Measurements from ENCODE around the gene SORCS2. TPM values are rescaled to one million over a fixed set of nuclear protein-coding genes. Genes with fewer than 3 reads are reported as not detected.

The SORCS2 gene
- polyA plus RNA-seq, 1 donor (not counting 4 experiments of a cell fraction or from before 2014, with no cell fraction given) = 0.09 TPM

GRCh38 chr4:7571001-7571400 is 378.7 kb downstream of the SORCS2 start:
- no peaks in the 10 kb centered on the region for H3K4me1 ChIP-seq (ENCODE audit: control insufficient read depth, extremely low read depth, insufficient read depth, low read length)
- H3K9ac ChIP-seq (ENCODE audit: control insufficient read depth, extremely low read depth, insufficient read depth, low read length) = no peak overlapping the region
- FAIRE-seq (no peak), DNase-seq (ENCODE audit: low read depth, low spot score) (no peak)
- TF ChIP-seq CTCF (optimal IDR thresholded peaks at IDR 0.05 in 1 of 3, IDR thresholded peaks at IDR 0.05 in 1 of 3, conservative IDR thresholded peaks at IDR 0.05 in 1 of 3; ENCODE audit: extremely low read depth in 1 of 3, insufficient read depth in 2 of 3, low read length in 3 of 3) (no peak), EZH2 (IDR thresholded peaks at IDR 0.05; ENCODE audit: low read length) (no peak)
- H3K27me3 ChIP-seq (ENCODE audit: control insufficient read depth, extremely low read depth, insufficient read depth, low read length) = no peaks in the 10 kb centered on the region
- peaks cover 23% of the 10 kb centered on the region for H3K9me3 ChIP-seq (ENCODE audit: control insufficient read depth, low read depth, low read length)
- no peak overlapping the region for H2AFZ ChIP-seq (ENCODE audit: control insufficient read depth, low read length)
- H3K79me2 ChIP-seq (ENCODE audit: control insufficient read depth, insufficient read depth, low read length) = no peaks in the 10 kb centered on the region
- H4K20me1 ChIP-seq (ENCODE audit: control insufficient read depth, extremely low read depth, insufficient read depth, low read length) = no peaks in the 10 kb centered on the region
- no peak overlapping the region for H3K4me3 ChIP-seq (ENCODE audit: control insufficient read depth in 2 of 3, extremely low read depth in 1 of 3, insufficient read depth in 2 of 3, low read depth in 1 of 3, low read length in 3 of 3)
- no peaks in the 10 kb centered on the region for H3K9me1 ChIP-seq (ENCODE audit: control insufficient read depth, extremely low read depth, insufficient read depth, low read length)
- dilution Hi-C loops (cut with MboI; ENCODE audit: extremely low pct_ligation_motif_present, low sequenced_read_pairs) = no loop called here
- H3K36me3 ChIP-seq (ENCODE audit: control insufficient read depth in 2 of 2, extremely low read depth in 1 of 2, insufficient read depth in 2 of 2, low read length in 2 of 2) = no peaks in the 10 kb centered on the region
- H3K4me2 ChIP-seq (ENCODE audit: control insufficient read depth, extremely low read depth, insufficient read depth, low read depth, low read length) = no peak overlapping the region
- no peak overlapping the region for H3K27ac ChIP-seq (ENCODE audit: control insufficient read depth, insufficient read depth, low read length)

GRCh38 chr4:7571701-7572100 is 379.4 kb downstream of the SORCS2 start:
- no peaks in the 10 kb centered on the region for H3K4me1 ChIP-seq (ENCODE audit: control insufficient read depth, extremely low read depth, insufficient read depth, low read length)
- no peaks in the 10 kb centered on the region for H3K27me3 ChIP-seq (ENCODE audit: control insufficient read depth, extremely low read depth, insufficient read depth, low read length)
- TF ChIP-seq EZH2 (IDR thresholded peaks at IDR 0.05; ENCODE audit: low read length) (no peak), CTCF (optimal IDR thresholded peaks at IDR 0.05 in 1 of 3, IDR thresholded peaks at IDR 0.05 in 1 of 3, conservative IDR thresholded peaks at IDR 0.05 in 1 of 3; ENCODE audit: extremely low read depth in 1 of 3, insufficient read depth in 2 of 3, low read length in 3 of 3) (no peak)
- peaks cover 27% of the 10 kb centered on the region for H3K9me3 ChIP-seq (ENCODE audit: control insufficient read depth, low read depth, low read length)
- no peaks in the 10 kb centered on the region for H3K36me3 ChIP-seq (ENCODE audit: control insufficient read depth in 2 of 2, extremely low read depth in 1 of 2, insufficient read depth in 2 of 2, low read length in 2 of 2)
- H3K79me2 ChIP-seq (ENCODE audit: control insufficient read depth, insufficient read depth, low read length) = no peaks in the 10 kb centered on the region
- no peak overlapping the region for H2AFZ ChIP-seq (ENCODE audit: control insufficient read depth, low read length)
- H3K27ac ChIP-seq (ENCODE audit: control insufficient read depth, insufficient read depth, low read length) = no peak overlapping the region
- DNase-seq (ENCODE audit: low read depth, low spot score) (no peak), FAIRE-seq (no peak)
- dilution Hi-C loops (cut with MboI; ENCODE audit: extremely low pct_ligation_motif_present, low sequenced_read_pairs) = no loop called here
- no peaks in the 10 kb centered on the region for H3K9me1 ChIP-seq (ENCODE audit: control insufficient read depth, extremely low read depth, insufficient read depth, low read length)
- no peak overlapping the region for H3K4me2 ChIP-seq (ENCODE audit: control insufficient read depth, extremely low read depth, insufficient read depth, low read depth, low read length)
- H3K9ac ChIP-seq (ENCODE audit: control insufficient read depth, extremely low read depth, insufficient read depth, low read length) = no peak overlapping the region
- H4K20me1 ChIP-seq (ENCODE audit: control insufficient read depth, extremely low read depth, insufficient read depth, low read length) = no peaks in the 10 kb centered on the region
- H3K4me3 ChIP-seq (ENCODE audit: control insufficient read depth in 2 of 3, extremely low read depth in 1 of 3, insufficient read depth in 2 of 3, low read depth in 1 of 3, low read length in 3 of 3) = no peak overlapping the region

Data from keratinocyte (primary cell).